HG03175 (cell line): ENCODE measurements around the gene DHRS3.
A peak's percentile ranks its signal among the peaks of the same experiment; 100 is the strongest.

Experiments used
- ATAC-seq: cut with Tn5 transposase; IDR thresholded peaks from one replicate; pipeline ENCODE4 v1.9.1; 2021; ENCODE audit warnings: mild to moderate bottlenecking, moderate library complexity; ENCODE audit not compliant: unreplicated experiment

DHRS3 gene

GRCh38 chr1:12617511-12617900 is 504 bp downstream of the DHRS3 start:
- no peak for ATAC-seq

DNA sequence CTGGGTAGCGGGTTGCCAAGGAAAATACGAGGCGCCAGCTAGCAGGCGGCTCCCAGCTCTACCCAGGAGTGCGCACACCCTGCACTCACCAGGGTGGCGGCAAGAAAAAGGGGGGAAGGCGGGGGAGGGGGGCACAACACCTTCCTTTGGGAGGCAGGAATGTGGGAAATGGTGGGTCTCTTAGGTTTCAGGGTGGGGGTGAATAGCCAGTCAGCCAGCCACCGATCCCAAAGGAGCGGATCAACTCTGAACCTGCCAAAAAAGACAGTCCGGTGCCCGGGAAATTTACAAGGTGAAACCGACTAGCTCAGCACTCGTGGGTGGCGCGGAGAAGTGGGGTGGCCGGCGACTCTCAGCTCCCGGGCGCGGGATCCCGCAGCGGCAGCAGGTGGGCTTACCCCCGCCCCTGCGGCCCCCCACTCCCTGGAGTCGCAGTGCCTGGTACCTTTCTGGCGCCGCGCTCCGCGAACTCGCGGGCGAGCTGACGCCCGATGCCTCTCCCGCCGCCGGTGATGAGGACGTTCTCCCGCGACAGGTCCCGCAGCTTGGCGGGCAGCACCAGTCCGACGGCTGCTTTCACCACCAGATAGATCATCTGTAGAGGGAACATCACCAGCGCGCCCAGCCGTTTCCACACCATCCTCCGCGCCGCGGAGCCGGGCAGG is 1.2 kb downstream of the DHRS3 start:
- no peak for ATAC-seq

DNA sequence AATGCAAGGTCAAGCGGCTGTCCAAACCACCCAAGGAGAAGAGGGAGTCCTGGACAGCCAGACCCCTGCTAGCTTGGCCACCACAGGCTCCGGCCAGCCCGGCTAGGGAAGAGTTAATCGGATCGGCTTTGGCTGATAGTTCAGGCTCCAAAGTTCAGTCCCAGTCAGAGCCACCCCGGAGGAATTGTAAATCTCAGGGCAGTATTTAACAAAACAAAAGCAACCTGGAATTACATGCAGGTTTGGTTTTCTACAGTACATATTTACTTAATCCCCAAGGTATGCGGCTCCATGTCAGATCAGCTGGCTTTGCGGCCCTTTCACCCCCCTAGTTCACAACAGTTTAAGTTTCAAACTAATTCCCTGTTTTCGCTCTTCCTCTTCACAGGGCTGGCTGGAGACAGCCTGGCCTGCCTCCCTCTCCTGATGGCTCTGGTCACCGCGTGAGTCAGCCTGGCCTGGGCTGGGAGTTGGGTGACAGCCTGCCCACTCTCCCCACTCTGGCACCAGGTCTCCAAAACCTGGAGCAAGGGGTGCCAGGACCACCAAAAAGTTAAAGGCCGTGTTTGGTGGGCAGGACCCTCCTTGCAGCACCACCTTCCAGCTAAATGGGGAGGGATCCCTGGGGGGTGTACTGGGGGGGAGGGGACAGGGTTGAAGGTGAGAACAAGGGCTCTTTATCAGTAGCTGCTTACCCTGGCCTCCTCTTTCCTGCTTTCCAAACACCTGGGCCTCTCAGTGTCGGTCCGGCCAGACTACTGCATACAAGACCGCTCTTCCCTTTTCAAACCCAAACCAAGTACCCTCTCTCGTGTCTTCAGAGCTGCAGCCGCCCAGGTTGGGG is 1.9 kb downstream of the DHRS3 start:
- ATAC-seq = no peak

DNA sequence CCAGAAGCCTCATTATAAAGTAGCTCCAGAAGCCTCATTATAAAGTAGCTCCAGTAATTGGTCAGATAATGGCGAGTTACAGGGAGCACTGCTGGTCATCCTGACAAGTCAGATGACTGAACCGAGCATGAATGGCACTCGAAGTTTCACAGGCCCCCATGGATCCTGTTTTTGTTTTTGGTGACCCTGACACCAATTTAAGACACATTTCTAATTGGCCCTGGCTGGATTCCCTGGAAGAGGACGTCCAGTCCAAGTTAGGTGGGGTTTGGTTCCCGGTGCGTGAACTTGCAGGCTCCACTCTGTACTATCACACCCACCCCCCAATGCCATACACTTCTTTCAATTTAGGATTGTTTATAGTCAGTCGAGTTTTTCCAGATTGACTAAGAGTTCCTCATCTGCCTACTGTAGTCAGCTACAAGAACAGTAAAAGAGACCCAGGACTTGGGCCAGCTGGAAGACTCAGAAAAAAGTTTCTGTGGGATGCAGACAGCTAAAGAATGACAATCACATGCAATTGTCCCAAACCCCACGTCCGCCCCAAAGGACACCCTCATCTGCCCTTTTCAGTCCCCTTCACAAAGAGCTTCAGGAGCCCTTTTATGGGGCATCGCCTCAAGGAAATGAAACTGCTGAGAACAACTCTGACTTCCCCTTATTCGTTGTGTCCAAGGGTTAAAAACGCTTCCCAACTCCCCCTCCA is 2.7 kb downstream of the DHRS3 start:
- no peak for ATAC-seq

DNA sequence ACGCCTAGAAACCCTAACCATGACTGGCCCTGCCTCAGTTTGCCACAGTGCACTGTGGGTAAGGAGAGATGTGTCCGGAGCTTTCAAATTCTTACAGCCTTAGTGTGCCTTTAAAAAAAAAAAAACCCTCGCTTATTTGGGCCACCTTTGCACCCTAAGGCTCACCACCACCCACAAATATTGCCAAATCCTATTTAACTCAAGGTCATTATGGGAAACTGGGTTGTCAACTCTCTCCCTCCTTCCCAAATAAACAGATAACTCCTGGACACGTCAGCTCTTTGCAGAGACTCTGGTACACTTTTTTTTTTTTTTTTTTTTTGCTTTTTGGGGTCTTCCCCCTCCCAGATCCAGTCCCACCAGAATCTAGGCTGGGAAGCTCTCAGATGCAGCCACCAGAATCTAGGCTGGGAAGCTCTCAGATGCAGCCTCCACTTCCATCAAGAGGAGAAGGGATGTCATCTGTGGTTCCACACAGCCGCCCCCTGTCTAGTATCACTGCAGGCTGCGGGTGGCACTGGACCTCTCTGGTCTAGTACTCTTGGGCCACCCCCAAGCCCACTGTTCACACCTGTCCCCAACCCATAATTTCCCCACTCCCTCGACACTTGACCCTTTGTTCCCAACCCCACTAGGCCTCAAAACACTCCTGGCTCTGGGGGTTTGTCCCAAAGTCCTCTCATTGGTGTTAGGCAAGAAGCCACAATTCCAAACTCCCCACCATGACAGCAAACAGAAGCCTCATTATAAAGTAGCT is 3.4 kb downstream of the DHRS3 start:
- ATAC-seq = no peak

GRCh38 chr1:12613180-12613579 is 4.8 kb downstream of the DHRS3 start:
- no peak for ATAC-seq

DNA sequence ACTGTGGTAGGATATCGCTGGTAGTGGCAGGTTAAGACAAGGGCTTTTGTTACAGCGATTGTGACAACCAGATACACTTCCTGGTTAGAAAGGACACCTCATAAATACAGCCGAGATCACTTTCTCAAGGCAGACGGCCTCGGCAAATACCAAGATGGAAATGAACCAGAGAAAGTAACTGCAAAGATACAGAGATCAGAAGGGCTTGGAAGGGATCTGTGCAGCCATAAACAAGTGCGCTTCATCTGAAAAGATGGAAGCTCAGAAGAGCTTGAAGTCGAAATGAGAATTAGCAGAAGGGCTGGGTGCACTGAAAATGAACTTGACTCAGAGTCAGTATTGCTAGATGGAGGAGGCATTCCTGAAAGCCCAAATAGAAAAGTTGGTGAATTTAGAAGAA is 7.1 kb downstream of the DHRS3 start:
- no peak for ATAC-seq

DNA sequence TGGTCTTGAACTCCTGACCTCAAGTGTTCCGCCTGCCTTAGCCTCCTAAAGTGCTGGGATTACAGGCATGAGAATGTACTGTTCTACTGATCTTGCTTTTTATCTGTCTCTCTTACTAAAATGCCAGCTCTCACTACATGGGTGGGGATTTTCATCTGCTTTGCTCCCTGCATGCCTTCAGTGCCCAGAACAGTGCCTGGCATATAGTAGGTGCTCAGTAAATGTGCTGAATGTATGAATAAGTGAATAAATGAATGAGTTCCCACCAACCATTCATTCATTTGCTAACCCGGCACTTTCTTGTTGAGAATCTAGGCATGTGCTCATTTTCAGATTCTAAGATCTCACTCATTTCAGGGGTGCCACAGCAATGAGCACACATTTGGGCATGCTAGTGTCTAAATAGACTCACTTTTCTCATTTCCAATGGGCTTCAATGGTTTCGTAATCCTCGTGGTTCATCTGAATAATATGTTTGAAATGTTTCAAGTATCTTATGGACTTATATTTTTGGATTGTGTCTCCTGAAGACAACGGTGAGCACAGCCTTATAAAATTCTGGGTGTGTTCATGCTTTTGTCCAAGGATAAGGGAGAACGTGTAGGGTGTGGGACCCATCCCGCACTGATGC is 7.6 kb downstream of the DHRS3 start:
- no peak for ATAC-seq

DNA sequence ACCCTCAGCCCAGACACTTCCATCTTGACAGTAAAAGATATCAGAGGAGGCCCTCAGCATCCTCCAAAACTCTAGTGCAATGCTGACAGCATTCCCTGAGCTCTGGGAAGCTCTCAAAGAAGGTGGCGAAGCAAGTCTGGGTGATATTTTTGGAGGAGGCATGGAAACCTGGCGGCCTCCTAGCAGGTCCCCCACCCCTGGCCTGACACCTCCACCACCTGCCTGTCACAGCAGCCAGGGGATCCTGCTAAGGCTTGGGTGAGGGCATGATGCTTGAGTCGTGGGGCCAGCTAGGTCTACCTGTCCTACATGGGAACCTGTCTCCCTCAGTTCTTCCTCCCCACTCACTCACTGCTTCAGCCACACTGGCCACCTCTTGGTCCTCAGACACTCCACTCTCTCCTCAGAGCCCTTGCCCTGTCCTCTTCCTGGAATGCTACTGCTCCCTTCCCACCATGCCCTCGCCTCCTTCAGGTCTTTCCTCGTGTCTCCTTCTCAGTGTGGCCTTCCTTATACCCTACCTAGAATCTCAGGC is 8.5 kb downstream of the DHRS3 start:
- no peak for ATAC-seq

GRCh38 chr1:12608311-12608957 is 9.6 kb downstream of the DHRS3 start:
- ATAC-seq = no peak

- no peak for ATAC-seq
Observed at GRCh38 chr1:12607263-12607662, 10.7 kb downstream of the DHRS3 start.

- ATAC-seq = no peak
Observed at GRCh38 chr1:12604986-12605385, 13.0 kb downstream of the DHRS3 start.

DNA sequence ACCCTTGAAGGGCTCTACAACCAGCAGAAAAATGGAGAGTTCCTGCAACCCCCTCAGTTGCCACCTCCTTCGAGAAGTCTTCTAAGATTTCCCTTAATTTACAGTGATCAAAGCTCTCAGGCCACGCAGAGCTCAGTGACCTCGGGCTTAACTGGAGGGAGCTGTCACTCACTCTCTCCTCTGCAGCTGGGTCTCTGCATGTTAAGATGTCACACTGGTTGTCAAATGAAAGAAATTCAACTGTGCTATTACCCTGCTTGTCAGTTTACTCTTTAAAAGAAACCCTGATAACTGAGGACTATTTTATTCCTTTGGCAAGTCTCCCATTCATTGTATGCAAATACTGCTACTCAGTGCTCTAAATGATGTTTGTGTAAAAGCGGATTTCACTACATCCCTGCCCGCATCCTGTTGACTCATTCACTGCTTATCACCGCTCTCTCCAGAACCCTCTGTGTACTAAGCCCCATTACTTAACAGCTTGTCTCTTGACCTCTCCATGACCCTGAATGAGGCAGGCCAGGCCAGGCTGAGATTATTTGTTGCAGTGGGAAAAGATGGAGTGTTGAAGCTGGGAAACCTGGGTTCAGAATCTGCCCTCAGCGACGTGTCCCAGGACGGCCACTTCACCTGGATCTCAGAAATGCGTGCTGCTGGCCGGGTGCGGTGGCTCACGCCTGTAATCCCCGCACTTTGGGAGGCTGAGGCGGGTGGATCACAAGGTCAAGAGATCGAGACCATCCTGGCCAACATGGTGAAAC is 13.7 kb downstream of the DHRS3 start:
- peak; percentile 55 for ATAC-seq

DNA sequence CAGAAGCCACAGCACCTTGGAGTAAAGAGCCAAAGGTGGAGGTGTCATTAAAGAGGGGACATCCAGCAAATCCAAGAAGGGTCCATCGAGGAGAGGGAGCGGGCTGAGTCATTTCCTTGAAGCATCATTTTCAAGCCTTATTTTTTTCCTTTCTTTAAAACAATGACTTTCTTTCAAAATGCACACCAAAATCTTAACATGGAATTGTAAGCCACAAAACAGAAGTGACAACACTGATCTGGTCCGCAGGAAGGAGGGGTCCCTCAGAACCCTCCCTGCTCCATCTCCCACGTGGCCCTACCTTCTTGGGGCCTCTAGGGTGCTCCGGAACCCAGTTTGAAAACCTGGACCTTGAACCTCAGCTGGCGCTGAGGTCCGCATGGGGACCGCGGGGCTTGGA is 14.8 kb downstream of the DHRS3 start:
- no peak for ATAC-seq

- ATAC-seq = no peak
Observed at GRCh38 chr1:12602659-12603024, 15.4 kb downstream of the DHRS3 start.

DNA sequence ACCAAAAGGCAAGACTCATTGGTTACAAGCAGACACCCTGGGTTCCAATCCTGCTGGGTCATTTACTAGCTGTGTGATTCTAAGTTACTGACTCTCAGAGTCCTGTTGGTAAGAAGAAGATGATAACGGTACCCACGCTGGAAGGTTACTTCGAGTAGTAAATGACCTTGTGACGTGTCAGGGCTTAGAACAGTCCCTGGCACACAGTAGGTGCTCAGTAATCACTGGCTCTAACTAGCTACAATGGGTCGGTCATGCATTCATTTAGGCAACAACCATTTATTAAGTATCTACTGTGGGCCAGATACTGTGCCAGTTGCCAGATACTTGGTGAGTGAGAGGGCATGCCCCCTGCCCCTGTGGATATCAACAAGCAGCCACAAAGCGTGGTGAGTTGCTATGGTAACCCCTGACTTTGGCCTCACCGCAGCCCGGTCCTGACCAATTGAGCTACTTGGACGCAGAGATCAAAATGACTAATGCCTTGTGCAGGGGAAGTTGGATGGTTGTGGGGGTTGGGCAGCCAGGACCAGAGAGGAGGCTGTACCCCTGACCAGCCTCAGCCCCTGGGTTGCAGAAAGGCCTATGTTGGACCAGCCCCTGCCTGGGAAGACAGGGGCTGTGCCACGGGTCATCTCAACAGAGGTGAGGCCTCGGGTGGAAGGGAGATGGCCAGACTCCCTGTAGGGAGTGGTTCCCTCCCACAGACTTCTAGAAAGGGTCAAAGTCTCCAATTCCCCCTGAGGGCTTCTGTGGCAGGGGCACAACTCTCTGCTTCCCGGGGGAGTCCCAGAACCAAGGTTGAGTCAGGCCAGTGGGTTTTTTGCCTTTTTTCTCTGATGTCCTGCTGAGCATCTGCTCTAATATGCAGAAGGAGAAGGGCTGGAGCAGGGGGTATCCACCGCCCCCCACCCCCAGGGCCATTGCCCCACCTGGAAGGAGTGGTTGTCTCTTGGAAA is 16.0 kb downstream of the DHRS3 start:
- ATAC-seq = no peak

GRCh38 chr1:12600880-12601633 is 17.0 kb downstream of the DHRS3 start:
- no peak for ATAC-seq
